T-helper 1 cell treated with Interleukin-12 subunit alpha and Interleukin-12 subunit beta and Interleukin-4 antibody, amounts not matched to agents 30 ng/mL and 1 ng/mL, for 36 hours (primary cell): ENCODE measurements around the gene BEAN1. TPM values are rescaled to one million over a fixed set of nuclear protein-coding genes. Genes with fewer than 3 reads are reported as not detected.

Experiments used
- intact Hi-C: fragments of 100-400 bp; cut with micrococcal nuclease; formaldehyde crosslinking; loops from one replicate; pipeline ENCODE4 v1.15.1; 2024
- total RNA-seq: library from RNA; stranded (reverse); gene quantifications from 2 replicates; pipeline ENCODE4 v1.2.3, GENCODE V29; 2022

The BEAN1 gene
- 0.10 TPM in 1 of 2 replicates, not detected in the other for total RNA-seq

- intact Hi-C loops: no loop called here
These were observed at the start of gene BEAN1 for GRCh38 chr16:66427036-66427860. TSS of gene BEAN1 (plus strand) at chr16:66427295. CDS start at chr16:66437677, 10,382 bp downstream.

- intact Hi-C loops: no loop called here
These were observed 49.8 kb upstream of the BEAN1 start for GRCh38 chr16:66377324-66377723.

- intact Hi-C loops: no loop called here
These were observed 48.1 kb upstream of the BEAN1 start for GRCh38 chr16:66378741-66379570.

GRCh38 chr16:66379571-66379941 lies 47.5 kb upstream of the BEAN1 start:
- intact Hi-C loops: no loop called here

GRCh38 chr16:66380421-66380820 lies 46.7 kb upstream of the BEAN1 start:
- intact Hi-C loops: no loop called here

- intact Hi-C loops: no loop called here
These were observed 45.4 kb upstream of the BEAN1 start for GRCh38 chr16:66381585-66382170.

- intact Hi-C loops: no loop called here
These were observed 44.7 kb upstream of the BEAN1 start for GRCh38 chr16:66382171-66382965.

- intact Hi-C loops: no loop called here
These were observed 44.2 kb upstream of the BEAN1 start for GRCh38 chr16:66382966-66383299.

- intact Hi-C loops: no loop called here
These were observed 43.5 kb upstream of the BEAN1 start for GRCh38 chr16:66383551-66383950.

GRCh38 chr16:66385415-66385814 lies 41.7 kb upstream of the BEAN1 start:
- intact Hi-C loops: no loop called here

GRCh38 chr16:66386629-66387622 lies 40.2 kb upstream of the BEAN1 start:
- intact Hi-C loops: no loop called here

GRCh38 chr16:66387817-66388332 lies 39.2 kb upstream of the BEAN1 start:
- intact Hi-C loops: no loop called here

GRCh38 chr16:66388350-66389139 lies 38.5 kb upstream of the BEAN1 start:
- intact Hi-C loops: no loop called here

GRCh38 chr16:66389256-66390176 lies 37.6 kb upstream of the BEAN1 start:
- intact Hi-C loops: no loop called here

- intact Hi-C loops: no loop called here
These were observed 36.6 kb upstream of the BEAN1 start for GRCh38 chr16:66390346-66391108.

- intact Hi-C loops: no loop called here
These were observed 35.1 kb upstream of the BEAN1 start for GRCh38 chr16:66391726-66392670.
